Activated CD4-positive, CD25-positive, alpha-beta regulatory T cell treated with anti-CD3 and anti-CD28 coated beads, Interleukin-2, amount 50 U/mL, for 24 hours (primary cell): ENCODE data around the gene EIF3A.
"Not testable (repeated sequence)": the region's sequence is repeated elsewhere in the genome, so short reads cannot be mapped to it uniquely, and the experiment has no call there.

Experiments
- ATAC-seq, 2 donors: fragments of 150-1000 bp; cut with Tn5 transposase; one replicate each; pipeline ENCODE4 v1.10.0; 2021; ENCODE audit warnings: mild to moderate bottlenecking in 1 of 2, moderate library complexity in 1 of 2

Gene EIF3A, protein sequence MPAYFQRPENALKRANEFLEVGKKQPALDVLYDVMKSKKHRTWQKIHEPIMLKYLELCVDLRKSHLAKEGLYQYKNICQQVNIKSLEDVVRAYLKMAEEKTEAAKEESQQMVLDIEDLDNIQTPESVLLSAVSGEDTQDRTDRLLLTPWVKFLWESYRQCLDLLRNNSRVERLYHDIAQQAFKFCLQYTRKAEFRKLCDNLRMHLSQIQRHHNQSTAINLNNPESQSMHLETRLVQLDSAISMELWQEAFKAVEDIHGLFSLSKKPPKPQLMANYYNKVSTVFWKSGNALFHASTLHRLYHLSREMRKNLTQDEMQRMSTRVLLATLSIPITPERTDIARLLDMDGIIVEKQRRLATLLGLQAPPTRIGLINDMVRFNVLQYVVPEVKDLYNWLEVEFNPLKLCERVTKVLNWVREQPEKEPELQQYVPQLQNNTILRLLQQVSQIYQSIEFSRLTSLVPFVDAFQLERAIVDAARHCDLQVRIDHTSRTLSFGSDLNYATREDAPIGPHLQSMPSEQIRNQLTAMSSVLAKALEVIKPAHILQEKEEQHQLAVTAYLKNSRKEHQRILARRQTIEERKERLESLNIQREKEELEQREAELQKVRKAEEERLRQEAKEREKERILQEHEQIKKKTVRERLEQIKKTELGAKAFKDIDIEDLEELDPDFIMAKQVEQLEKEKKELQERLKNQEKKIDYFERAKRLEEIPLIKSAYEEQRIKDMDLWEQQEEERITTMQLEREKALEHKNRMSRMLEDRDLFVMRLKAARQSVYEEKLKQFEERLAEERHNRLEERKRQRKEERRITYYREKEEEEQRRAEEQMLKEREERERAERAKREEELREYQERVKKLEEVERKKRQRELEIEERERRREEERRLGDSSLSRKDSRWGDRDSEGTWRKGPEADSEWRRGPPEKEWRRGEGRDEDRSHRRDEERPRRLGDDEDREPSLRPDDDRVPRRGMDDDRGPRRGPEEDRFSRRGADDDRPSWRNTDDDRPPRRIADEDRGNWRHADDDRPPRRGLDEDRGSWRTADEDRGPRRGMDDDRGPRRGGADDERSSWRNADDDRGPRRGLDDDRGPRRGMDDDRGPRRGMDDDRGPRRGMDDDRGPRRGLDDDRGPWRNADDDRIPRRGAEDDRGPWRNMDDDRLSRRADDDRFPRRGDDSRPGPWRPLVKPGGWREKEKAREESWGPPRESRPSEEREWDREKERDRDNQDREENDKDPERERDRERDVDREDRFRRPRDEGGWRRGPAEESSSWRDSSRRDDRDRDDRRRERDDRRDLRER (N-terminal part only)

GRCh38 chr10:119080521-119081259 is at the start of gene EIF3A:
Gene EIF3A, minus strand, starts transcription at chr10:119080817. Its CDS starts 141 bp downstream, at chr10:119080676.
- peak; percentile 83 to 84 for ATAC-seq

GRCh38 chr10:119129721-119130120 is 49.1 kb upstream of the EIF3A start:
- no peak for ATAC-seq

DNA sequence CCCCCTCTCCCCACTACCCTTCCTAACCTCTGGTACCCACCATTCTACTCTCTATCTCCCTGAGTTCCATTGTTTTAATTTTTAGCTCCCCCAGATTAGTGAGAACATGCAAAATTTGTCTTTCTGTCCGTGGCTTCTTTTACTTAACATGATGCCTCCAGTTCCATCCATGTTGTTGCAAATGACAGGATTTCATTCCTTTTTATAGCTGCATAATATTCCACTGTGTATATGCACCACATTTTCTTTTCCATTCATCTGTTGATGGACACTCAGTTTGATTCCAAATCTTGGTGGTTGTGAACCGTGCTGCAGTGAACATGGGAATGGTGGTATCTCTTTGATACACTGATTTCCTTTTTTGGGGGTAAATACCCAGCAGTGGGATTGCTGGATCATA is 45.3 kb upstream of the EIF3A start:
- no peak for ATAC-seq

DNA sequence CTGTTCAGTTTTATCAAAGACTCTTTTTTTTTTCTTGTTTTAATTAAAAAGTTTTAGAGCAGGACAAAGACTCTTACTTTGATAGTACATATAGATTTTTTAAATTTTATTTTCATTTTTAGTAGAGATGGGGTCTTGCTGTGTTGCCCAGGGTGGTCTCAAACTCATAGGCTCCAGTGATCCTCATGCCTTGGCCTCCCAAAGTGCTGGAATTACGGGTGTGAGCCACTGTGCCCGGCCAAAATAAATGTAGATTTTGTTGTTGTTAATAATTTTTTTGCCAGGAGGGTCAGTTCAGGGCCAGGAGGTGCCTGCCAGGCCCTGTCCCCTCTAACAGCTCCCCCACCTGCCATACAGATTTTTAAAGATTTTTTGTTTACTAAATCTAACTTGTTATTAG is 40.3 kb upstream of the EIF3A start:
- no peak for ATAC-seq

- ATAC-seq = peak; percentile 81 to 91
Observed at GRCh38 chr10:119120413-119120867, 39.8 kb upstream of the EIF3A start.

- ATAC-seq = no peak
Observed at GRCh38 chr10:119119400-119119799, 38.8 kb upstream of the EIF3A start.

DNA sequence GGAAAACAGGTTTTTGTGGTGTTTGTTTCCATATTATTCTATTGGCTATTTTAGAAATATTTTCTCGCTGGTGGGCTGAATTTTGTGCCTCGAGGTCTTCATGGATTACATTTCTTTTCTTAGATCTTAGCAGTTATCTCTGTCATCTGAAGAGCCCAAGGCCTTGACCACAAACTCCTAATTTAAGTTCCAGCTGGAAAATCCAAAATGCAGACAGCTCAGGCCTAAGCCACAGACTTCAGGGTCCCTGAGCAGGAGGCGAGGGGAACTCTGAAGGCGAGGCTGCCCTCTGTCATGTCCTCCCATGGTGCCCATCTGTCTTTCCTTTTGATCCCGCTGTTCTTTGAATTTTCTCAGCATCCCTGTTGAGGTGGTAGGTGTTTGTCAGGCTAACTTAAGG is 37.6 kb upstream of the EIF3A start:
- ATAC-seq = no peak

- ATAC-seq = no peak
Observed at GRCh38 chr10:119116326-119116951, 35.8 kb upstream of the EIF3A start.

DNA sequence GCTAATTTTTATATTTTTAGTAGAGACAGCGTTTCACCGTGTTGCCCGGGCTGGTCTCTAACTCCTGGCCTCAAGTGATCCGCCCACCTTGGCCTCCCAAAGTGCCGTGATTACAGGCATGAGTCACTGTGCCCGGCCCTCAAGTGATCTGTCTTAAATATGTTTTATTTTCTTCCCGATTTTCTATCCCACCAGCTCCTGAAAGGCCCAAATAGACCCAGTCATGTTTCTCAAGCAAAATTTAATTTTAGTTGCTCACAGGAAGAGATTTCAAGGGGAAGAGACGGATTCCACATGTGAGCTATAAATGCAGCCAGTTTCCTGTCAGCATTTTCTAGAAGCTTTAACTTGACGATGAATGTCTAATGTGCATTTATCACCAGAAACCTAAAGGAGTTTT is 35.3 kb upstream of the EIF3A start:
- no peak for ATAC-seq

GRCh38 chr10:119113751-119114732 is 33.4 kb upstream of the EIF3A start:
- ATAC-seq = no peak

DNA sequence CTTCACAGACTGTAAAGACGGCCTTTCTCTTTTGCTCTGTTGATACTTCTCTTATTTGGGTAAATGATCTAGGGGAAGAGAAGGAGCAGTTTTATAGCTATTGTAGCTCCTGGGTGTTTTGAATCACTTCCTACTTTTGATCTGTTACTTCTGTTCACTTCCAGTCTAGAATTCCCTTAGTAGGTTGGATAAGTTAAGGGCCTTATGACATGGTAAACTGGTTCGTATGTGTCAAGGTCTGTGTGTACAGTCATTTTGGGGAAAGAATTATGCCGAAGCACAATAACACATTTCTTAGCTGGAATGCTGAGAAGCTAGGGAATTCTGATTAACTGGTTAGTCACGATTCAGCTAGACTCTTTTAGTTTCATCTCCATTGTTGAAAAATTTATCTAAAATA is 31.4 kb upstream of the EIF3A start:
- ATAC-seq = no peak

DNA sequence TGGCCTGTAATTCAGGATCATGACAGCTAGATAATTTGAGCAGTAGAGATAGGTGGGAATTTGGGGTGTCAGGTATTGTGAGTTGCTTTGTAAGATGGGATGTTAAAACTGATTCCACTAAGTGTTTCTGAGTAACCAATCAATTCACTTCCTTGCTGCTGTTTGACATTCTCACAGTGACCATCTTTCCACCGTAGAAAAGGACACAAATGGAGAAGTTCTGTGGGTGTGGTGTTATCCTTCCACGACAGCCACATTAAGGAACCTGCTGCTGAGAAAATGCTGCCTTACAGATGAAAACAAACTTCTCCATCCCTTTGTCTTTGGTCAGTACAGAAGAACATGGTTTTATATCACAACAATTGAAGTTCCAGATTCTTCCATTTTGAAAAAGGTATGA is 27.2 kb upstream of the EIF3A start:
- not testable (repeated sequence) for ATAC-seq

- ATAC-seq = not testable (repeated sequence)
Observed at GRCh38 chr10:119107106-119107505, 26.5 kb upstream of the EIF3A start.

DNA sequence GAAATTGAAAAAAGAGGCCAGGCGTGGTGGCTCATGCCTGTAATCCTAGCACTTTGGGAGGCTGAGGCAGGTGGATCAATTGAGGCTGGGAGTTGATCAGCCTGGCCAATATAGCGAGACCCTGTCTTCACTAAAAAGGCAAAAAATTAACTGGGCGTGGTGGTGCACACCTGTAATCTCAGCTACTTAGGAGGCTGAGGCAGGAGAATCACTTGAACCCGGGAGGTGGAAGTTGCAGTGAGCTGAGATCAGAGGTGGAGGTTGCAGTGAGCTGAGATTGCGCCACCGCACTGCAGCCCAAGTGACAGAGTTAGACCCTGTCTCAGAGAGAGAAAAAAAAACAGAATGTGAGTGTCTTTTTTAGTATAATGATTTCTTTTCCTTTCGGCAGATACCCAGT is 25.3 kb upstream of the EIF3A start:
- ATAC-seq = not testable (repeated sequence)

DNA sequence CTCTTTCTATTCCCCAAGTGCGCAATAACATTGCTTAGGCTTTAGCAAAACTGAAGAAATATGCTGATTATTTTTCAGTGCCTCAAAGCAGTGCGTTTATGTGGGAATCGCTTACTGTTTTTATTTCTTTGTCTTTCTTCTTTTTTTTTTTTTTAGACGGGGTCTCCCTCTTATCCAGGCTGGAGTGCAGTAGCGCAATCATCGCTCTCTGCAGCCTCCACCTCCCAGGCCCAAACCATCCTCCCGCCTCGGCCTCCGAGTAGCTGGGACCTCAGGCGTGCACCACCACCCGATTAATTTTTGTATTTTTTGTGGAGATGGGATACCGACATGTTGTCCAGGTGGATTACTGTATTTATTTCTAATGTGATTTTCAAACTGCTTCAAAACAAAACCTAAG is 24.5 kb upstream of the EIF3A start:
- ATAC-seq = no peak

- ATAC-seq = peak; percentile 7 to 8
Observed at GRCh38 chr10:119104654-119105015, 24.0 kb upstream of the EIF3A start.

GRCh38 chr10:119103903-119104653 is 23.5 kb upstream of the EIF3A start, which contains the start of gene DENND10:
Gene DENND10, plus strand, starts transcription at chr10:119104113. Its CDS starts 30 bp downstream, at chr10:119104143.
- peak; percentile 85 to 86 for ATAC-seq

DNA sequence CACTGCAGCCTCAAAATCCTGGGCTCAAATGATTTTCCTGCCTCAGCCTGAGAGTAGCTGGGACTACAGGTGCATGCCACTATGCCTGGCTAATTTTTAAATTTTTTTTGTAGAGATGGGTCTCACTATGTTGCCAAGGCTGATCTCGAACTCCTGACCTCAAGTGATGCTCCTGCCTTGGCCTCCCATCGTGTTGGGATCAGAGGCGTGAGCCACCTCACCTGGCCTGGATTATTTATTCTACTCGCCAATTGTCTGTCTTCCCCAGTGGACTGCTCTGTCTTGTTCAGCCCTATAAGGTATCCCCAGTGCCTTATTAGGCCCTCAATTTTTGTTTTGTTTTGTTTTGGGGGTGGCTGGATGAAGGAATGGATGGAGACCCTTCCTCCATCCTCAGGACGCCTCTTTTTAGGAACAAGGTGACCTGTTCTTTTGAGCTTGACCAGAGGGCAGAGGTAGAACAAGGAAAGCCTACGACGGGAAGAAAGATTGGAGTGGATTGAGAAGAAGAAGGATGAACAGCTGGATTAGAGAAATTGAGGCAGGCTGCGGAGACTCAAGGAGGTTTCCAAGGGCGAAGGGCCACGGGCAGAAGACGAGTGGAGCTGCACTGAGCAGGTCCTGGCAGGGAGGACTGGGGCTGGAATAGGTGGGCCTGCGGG is 22.8 kb upstream of the EIF3A start:
- ATAC-seq = no peak
